Thoracic aorta (tissue), 2 donors: ENCODE results near the gene GMPR2. TPM values are rescaled to one million over a fixed set of nuclear protein-coding genes. Genes with fewer than 3 reads are reported as not detected.

Experiments
- ATAC-seq: fragments of 150-250 bp; one replicate; pipeline ENCODE4 v1.8.0; 2017; ENCODE audit warnings: low read depth; ENCODE audit not compliant: insufficient number of reproducible peaks, low FRiP score
- DNase-seq: peaks from one replicate; pipeline ENCODE4 v3.0.0-alpha.2; 2020; ENCODE audit warnings: low spot score
- H3K27ac ChIP-seq, 2 donors: fragments of 200-600 bp; sonication (generic); 1 replicate in 1 of 2; 2 replicates in 1 of 2; pipeline ENCODE4 v1.5.1; 2016; ENCODE audit warnings: mild to moderate bottlenecking in 2 of 2, moderate library complexity in 2 of 2
- H3K27me3 ChIP-seq: fragments of 200-600 bp; sonication (generic); replicated peaks from 2 replicates; pipeline ENCODE4 v1.6.0; 2016; ENCODE audit warnings: mild to moderate bottlenecking; ENCODE audit not compliant: insufficient read depth
- H3K36me3 ChIP-seq: fragments of 200-600 bp; sonication (generic); one replicate; pipeline ENCODE4 v1.5.1; 2016
- H3K4me1 ChIP-seq, 2 donors: fragments of 200-600 bp; sonication (generic); 1 replicate in 1 of 2; 2 replicates in 1 of 2; pipeline versions ENCODE4 v1.5.1 to v1.6.0; 2016; ENCODE audit warnings: low read depth in 2 of 2, mild to moderate bottlenecking in 1 of 2; ENCODE audit not compliant: control insufficient read depth in 1 of 2
- H3K4me3 ChIP-seq: fragments of 200-600 bp; sonication (generic); 2 replicates; pipeline ENCODE4 v1.5.1; 2016; ENCODE audit warnings: mild to moderate bottlenecking
- H3K9me3 ChIP-seq: fragments of 200-600 bp; sonication (generic); 2 replicates; pipeline ENCODE4 v1.5.1; 2016
- total RNA-seq, 2 donors: library from RNA; depleted of rRNA; stranded (reverse); fragments of >200 nt; gene quantifications; one replicate each; pipeline versions ENCODE4 v1.1.0 to v1.2.3, GENCODE V29; 2016
- TF ChIP-seq, protein P1 (sequence below): fragments of 200-600 bp; sonication (generic); IDR thresholded peaks from one replicate; pipeline ENCODE4 v1.5.1; 2019; ENCODE audit warnings: antibody characterized with exemption

The GMPR2 gene
- total RNA-seq, 2 donors from 2014 or later = 39.2 to 51.3 TPM

DNA sequence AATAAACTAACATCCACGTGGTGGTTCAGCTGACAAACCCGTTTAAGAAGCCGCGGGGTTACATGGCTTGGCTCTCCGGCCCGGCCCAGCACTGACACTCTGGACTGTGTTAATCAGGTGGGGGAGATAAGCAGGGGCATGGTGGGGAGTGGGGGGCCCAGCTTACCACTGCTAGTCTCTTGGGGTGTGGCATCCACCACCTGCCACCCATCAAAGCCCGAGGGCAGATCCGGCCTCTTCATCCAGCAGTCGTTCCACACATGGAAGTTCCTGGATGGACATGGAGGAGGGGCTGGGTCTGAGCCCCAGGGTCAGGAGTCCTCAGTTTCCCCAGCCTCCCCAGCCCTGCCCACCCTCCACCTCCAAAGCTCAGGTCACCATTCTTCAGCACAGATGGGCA, 25.4 kb downstream of the GMPR2 start:
- Histone ChIP-seq H3K4me1 (peaks cover 0 to 8% of the 10 kb centered on the region in 2 donors), H3K4me3 (no peak overlapping the region), H3K9me3 (no peaks in the 10 kb centered on the region), H3K27ac (no peak overlapping the region), H3K36me3 (no peaks in the 10 kb centered on the region), H3K27me3 (no peaks in the 10 kb centered on the region)
- DNase-seq (no peak), ATAC-seq (no peak)
- TF ChIP-seq, protein P1, sequence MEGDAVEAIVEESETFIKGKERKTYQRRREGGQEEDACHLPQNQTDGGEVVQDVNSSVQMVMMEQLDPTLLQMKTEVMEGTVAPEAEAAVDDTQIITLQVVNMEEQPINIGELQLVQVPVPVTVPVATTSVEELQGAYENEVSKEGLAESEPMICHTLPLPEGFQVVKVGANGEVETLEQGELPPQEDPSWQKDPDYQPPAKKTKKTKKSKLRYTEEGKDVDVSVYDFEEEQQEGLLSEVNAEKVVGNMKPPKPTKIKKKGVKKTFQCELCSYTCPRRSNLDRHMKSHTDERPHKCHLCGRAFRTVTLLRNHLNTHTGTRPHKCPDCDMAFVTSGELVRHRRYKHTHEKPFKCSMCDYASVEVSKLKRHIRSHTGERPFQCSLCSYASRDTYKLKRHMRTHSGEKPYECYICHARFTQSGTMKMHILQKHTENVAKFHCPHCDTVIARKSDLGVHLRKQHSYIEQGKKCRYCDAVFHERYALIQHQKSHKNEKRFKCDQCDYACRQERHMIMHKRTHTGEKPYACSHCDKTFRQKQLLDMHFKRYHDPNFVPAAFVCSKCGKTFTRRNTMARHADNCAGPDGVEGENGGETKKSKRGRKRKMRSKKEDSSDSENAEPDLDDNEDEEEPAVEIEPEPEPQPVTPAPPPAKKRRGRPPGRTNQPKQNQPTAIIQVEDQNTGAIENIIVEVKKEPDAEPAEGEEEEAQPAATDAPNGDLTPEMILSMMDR = no peak

DNA sequence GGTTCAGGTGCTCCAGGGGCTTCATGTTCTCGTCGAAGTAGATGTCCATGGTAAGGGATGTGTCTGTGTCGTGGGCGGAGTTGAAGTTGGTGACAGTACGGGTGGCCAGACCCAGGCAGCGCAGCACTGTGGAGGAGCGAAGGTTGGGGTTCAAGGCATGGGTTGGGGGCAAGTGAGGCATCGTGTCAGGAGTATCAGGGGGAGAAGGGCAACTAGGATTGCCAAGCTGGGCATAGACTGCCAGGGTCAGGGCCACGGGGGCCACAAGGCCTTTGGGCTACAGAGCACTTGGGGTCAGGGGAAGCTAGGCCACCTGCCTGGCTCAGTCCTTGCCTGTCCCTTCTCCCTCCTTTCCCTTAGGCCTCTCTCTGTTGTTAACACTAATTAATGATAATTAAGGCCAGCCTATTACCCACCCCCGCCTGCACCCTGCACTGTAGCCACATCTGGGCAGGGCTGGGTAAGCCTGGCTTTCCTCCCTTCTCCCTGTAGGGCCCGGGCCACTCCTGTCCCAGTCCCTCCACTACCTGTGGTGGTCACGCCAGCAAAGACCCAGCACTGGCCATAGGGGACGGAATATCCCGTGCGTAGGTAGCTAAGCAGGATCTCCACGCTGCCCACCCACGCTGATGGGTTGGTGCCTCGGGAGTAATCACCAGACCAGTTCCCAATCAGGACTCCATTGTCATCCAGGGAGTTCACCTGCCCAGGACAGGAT, 26.0 kb downstream of the GMPR2 start:
- ATAC-seq = no peak
- Histone ChIP-seq H3K36me3 (no peaks in the 10 kb centered on the region), H3K27ac (no peak overlapping the region), H3K4me1 (peaks cover 0 to 8% of the 10 kb centered on the region in 2 donors), H3K27me3 (no peaks in the 10 kb centered on the region), H3K4me3 (no peak overlapping the region), H3K9me3 (no peaks in the 10 kb centered on the region)
- TF ChIP-seq, protein P1 = no peak
- DNase-seq = no peak

GRCh38 chr14:24259282-24260025, 26.7 kb downstream of the GMPR2 start:
- no peak overlapping the region for H3K4me3 ChIP-seq
- ATAC-seq = no peak
- H3K9me3 ChIP-seq = no peaks in the 10 kb centered on the region
- DNase-seq = no peak
- H3K27me3 ChIP-seq = no peaks in the 10 kb centered on the region
- H3K27ac ChIP-seq = no peak overlapping the region
- H3K36me3 ChIP-seq = no peaks in the 10 kb centered on the region
- H3K4me1 ChIP-seq = peaks cover 0 to 8% of the 10 kb centered on the region in 2 donors
- TF ChIP-seq, protein P1 = no peak

- no peak for DNase-seq
- H3K4me1 ChIP-seq = peaks cover 0 to 8% of the 10 kb centered on the region in 2 donors
- no peak for ATAC-seq
- H3K4me3 ChIP-seq = no peak overlapping the region
- no peaks in the 10 kb centered on the region for H3K9me3 ChIP-seq
- H3K36me3 ChIP-seq = no peaks in the 10 kb centered on the region
- TF ChIP-seq, protein P1 = no peak
- no peaks in the 10 kb centered on the region for H3K27me3 ChIP-seq
- H3K27ac ChIP-seq = no peak overlapping the region
Measured at GRCh38 chr14:24260026-24260779, 27.5 kb downstream of the GMPR2 start.

GRCh38 chr14:24260780-24261157, 28.0 kb downstream of the GMPR2 start:
- peaks cover 0 to 8% of the 10 kb centered on the region in 2 donors for H3K4me1 ChIP-seq
- H3K27ac ChIP-seq = no peak overlapping the region
- no peaks in the 10 kb centered on the region for H3K36me3 ChIP-seq
- H3K9me3 ChIP-seq = no peaks in the 10 kb centered on the region
- DNase-seq (no peak), ATAC-seq (no peak)
- H3K4me3 ChIP-seq = no peak overlapping the region
- TF ChIP-seq, protein P1 = no peak
- H3K27me3 ChIP-seq = no peaks in the 10 kb centered on the region
